GM18498 (cell line): Measurements from ENCODE around the gene TDRD9.
A peak's percentile ranks its signal among the peaks of the same experiment; 100 is the strongest.
"Not testable (repeated sequence)": the region's sequence is repeated elsewhere in the genome, so short reads cannot be mapped to it uniquely, and the experiment has no call there.

Experiments used
- ATAC-seq: cut with Tn5 transposase; IDR thresholded peaks from one replicate; pipeline ENCODE4 v1.9.1; 2021; ENCODE audit warnings: mild to moderate bottlenecking, moderate library complexity; ENCODE audit not compliant: unreplicated experiment

Gene TDRD9

DNA sequence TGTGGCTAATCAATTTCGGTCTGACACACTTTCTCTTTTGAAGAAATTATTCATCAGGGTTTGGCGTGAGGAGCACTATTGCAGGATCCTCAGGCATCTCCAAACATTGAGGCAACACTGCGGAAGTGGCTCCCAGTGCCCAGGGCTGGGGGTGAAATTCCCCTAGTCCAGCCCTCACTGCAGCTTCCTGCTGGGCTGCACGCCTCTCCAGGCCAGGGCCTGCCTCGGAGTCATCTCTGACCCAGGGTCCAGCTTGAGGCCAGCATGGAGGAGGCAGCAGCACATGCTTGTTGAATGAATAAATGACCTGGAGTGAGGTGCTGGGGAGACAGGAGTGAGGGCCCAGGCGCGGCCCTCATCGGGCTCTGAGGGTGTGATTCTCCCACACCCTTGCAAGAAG, 36.0 kb upstream of the TDRD9 start:
- ATAC-seq = no peak

DNA sequence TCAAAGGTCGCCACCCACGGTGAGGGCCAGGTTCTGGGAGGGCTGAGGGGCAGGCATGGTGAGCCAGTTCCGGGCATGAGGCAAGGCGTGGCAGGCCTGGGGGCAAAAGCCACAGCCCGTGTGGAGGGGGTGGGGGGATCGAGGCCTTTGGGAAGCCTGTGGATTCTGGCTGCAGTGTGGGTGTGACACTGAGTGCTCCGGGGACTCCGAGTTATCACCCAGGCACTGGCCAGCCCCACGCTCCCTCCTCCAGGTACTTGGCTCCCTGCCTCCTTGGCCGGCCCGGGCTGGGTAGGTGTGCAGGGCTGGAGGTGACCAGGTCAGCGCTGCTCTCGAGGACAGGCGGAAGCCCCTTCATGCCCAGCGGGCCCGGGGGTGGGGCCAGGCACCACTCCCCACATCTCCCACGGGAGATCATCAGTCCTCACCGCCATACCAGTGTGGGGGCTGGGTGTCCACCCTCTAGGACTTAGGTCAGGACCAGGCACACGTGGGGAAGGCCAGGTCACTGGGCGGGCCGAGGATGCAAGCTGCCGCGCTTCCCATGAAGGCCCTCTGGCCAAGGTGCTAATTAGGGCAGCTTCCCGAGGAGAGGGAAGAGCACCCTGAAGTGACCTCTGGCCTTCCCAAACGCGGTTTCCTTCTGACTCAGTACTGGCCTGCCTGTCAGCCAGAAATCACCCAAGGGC, 34.1 kb upstream of the TDRD9 start:
- no peak for ATAC-seq

DNA sequence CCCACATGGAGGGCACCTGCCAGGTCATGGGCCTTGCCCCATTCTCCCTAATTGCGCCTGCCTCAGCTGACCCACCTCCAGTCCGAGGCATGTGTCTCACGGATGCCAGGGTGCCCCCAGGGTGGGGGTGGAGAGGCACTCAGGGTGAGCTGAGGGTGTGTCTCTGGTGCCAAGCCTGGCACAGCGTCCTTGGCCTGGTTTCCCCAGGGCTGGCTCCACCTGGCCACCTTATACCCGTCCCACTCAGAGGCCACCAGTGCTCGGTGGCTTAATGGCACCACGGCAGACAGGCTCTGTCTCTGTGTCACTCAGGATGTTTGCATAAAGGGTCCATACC, 33.6 kb upstream of the TDRD9 start:
- no peak for ATAC-seq

DNA sequence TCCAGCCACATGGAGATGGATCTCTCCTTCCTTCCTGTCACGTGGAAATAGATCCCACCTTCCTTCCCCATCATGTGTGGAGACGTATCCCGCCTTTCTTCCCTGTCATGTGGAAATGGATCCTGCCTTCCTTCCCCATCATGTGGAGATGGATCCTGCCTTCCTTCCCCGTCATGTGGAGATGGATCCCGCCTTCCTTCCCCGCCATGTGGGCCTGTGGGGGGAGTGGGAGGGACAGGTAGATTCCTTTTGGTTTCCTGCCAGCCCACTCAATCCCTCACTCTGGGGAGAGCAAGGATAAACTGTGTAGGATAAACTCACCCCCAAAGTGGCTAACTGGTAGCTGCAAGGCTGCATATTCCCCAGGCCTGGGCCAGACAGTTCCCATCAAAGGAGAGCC, 31.7 kb upstream of the TDRD9 start:
- ATAC-seq = no peak

DNA sequence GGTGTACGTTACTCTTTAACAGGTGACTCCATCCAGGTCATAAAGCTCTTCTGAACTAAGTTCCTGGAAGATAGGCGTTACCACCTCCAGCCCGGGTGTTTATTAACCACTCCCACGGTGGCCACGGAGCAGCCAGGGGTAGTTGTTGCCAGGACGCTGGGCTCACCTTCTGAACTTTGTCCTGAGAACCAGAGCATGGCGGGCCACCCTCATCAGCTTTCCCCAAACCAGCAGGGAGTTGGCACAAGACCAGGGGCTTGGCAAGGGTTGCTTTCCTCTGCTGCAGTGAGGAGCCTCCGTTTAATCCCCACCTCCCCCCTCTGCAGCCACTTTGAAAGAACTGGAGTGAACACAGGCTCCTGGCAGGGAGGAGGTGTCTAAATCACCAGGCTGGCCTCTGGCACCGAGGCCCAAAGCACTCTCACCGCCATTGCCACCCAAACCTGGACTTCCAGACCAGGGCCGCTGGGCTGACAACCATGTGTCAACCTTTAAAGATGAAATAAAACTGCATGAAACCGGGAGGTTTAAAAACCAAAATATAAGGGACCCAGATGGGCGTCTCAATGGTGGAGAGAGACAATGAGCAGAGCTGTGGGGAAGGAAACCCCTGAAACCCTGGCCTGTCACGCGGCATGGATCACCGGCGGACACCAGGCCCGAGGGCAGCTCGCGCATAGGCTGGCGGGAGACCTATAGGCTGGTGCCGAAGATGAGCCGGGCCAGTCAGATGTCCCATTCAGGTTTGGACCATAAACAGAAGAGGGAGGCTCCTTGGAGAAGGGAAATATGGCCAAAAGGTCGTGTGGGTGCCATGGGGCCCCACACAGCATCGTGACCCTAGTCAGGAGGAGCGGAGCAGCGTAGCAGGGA, 30.9 kb upstream of the TDRD9 start:
- no peak for ATAC-seq

DNA sequence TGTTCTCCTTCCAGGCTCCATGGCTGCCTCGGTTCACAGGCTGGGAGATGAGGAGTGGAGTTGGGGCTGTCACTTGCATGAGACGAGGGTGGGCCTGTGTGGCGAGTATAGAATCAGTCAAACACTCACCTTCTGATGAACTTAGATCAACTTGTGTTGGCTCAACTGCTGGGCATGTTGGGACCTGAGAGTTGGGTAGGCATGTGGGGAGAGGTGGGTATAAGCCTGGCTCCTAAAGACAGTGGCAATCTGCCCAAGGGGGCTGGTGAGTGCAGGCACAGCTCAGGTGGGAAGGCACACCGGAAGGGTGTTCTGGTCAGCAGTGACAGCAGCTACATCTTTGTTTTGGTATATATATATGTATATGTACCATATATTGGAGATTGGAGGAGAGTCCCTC, 30.1 kb upstream of the TDRD9 start:
- no peak for ATAC-seq

DNA sequence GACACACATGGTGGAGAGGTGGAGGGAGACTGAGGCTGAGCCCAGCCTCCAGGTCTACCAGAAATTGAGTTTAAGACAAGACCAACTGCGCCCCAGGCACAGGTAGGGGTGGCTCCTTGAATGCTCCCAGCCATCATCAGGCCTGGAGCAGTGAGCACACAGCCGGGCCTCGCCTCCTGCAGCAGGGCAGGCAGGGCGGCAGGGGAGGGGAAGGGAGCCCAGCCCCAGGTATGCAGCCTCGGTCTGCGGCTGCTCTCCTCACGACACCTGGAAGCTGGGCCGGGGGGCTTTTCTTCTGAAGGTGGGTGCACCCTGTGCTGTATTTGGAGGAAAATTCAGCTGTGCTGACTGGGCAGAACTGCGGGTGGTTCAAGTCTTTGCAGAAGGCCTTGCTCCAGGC, 29.5 kb upstream of the TDRD9 start:
- ATAC-seq = no peak

DNA sequence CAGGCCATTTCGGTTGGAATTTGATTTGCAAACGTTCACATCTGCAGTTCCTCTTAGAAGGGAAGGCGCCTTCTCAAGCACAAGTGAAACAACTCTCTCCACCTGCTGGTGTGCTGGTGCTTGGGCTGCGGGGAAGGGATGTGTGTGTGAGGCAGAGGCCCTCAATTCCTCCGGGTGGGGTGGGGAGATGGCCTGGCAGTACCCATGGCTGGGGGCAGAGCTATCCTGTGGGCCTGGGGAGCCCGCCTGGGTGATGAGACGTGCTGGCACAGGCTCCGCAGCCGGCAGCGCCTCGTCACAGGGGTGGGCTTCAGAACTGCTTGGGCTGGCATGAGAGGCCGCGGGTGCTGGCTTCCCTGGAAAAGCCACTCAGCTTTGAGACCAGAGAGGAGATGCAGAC, 28.9 kb upstream of the TDRD9 start:
- ATAC-seq = no peak

DNA sequence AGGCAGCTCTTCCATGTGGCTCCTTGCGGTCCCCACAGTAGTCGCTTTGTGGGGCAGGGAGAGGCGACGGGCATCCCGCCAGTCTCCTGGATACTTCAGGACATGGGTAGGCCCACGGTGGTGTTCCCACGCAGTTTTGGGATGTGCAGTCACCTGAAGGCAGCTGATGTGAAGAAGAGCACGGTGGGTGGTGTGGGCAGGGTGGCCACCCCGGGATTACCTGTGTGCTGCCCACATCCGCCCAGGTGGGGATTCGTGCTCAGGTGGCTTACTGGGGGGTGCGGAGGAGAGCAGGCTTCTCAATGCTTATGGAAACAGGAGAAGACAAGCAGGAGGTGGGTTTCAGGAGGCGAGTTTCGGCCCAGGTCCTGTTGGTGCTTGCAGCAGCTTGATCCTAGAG, 28.4 kb upstream of the TDRD9 start:
- ATAC-seq = no peak

DNA sequence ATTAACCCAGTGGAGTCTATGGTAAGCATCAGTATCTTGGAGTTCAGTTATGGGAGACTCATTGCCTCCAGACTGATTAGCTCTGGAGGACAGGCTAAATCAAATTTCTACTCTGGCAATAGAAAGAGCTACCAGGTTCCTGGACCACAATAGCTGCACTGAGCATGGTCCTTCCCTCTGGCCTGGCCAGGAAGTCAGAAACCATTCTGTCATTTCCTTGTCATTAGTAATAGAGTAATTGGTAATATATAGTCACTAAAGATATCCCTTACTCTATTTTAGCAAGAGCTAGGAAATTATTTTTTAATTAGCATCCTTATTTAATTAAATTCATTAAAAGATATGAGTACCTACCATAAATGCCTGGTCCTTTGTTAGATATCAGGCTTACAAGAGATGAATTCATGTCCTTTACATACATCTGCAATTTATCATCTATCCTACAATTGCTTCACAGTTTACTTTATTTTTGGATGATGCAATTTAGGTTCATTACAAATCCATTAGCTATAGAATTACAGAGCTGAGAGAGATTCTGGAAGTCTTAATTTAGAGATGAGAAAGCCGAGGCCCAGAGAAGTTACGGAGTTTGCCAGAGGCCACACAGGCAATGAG, 23.7 kb upstream of the TDRD9 start:
- no peak for ATAC-seq

DNA sequence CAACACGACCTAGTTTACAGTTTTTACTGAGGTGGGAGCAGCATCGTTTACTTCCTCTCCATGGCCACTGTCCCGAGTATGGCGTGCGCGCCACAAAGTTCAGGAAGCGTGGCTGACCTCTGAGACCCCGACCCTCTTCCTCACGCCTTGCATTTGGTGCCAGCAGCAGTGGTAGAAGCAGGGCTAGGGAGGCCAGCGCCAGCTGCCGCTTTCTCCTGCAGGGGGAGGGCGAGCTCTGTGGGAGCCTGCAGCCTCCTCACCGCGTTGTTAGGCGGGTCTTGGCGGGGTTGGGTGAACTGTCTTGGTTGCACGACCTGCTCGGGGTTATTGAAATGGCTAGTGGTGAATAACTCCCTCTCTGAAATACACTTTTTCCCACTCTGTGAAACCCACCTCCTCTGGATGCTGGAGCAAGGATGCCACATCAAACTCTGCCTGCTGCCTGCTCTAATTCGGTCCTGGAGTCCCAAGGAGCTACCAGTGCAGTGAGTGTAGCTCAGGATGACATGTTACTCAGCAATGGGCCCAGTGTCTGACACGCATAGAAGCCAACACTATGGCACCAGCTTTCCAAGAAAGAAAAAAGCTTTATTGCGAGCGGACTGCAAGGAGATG, 22.3 kb upstream of the TDRD9 start:
- no peak for ATAC-seq

DNA sequence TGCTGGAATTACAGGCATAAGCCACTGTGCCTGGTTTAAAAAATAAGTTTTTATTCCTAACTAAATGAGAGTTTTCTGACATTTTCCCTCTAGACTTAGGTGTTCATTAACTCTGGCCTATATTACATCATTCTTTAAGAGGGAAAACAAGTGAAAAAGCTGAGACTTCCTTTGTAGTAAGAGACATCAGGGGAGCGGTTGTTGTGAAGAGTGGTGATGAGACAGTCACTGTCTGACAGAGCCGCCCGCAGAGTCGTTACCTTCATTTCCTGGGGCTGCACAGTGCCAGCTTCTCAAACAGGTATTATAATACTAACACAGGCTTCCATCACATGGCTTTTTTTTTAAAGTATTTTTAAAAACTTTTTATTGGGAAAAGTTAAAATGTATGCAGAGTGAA, 19.7 kb upstream of the TDRD9 start:
- no peak for ATAC-seq

DNA sequence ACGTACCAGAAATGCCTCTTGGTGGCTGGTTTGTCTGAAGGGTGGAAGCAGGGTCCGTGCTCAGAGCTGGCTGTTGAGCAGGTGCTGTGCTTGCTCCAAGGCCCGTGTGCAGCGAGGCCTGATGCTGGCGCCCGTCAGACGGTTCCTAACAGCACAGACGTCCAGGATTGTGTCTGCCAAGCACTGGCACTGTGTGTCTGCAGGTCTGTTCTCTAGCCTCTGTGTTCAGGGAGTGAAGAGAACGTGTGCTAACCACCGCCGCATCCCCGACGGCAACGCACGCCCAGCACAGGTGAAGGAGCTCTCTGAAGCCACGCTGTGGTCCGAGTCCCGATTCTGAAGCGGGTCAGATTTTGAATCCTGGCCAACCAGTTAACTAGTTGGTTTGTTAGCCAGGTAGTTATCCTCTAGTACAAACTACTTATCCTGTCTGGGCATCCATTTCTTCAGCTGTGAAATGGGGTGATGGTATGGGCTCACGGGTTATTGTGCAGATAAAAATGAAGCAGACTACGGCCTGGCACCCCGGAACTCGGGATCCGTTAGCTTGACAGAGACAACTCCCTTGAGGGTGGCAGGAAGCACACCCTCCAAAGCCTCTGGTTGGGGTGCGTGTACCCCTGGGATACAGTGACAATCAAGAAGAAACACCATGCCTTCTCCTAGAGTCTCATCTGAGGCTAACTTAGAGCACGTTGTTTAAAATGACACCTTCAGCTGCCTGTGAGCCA, 18.6 kb upstream of the TDRD9 start:
- no peak for ATAC-seq

DNA sequence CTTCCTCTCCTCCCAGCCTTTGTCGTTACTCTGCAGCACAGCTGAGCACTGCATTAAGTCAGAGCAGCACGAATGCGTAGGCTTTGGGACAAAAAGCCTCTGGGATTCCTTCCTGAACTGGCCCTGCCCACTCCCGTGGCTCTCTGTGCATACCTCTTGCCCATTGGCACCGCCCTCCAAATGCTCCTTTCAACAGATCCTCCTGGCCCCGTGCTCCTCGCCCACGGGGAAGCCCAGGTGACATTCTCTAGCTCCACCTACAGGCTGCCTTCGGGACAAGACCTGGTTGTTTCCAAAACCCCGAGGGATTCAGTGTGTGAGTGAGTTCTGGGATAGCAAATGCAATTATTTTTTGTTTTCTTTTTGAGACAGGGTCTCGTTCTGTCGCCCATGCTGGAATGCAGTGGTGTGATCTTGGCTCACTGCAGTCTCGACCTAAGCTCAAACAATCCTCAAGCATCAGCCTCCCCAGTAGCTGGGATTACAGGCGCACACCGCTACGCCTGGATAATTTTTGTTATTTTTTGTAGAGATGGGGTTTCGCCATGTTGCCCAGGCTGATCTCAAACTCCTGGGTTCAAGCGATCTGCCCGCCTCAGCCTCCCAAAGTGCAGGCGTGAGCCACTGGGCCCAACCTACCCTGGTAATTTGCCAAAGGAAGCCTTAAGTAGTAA, 17.9 kb upstream of the TDRD9 start:
- ATAC-seq = no peak

DNA sequence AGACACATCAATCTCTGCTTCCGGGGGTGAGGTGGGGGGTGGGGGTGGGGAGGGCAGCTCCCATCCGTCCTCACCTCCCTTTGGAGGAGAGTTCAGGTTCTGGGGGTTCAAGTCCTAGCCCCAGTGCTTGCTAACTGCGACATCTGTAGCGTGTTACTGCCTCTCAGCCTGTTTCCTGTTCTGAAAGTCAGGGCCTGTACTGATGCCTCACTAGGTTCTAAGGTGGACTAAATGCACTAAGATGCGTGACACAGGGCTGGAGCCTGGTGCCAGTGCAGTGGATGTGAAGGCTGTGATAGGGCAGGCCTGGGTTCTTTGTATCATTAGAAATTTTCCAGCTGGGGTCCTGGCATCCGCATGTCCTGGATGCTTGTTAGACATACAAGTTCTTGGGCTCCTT, 17.3 kb upstream of the TDRD9 start:
- ATAC-seq = no peak

DNA sequence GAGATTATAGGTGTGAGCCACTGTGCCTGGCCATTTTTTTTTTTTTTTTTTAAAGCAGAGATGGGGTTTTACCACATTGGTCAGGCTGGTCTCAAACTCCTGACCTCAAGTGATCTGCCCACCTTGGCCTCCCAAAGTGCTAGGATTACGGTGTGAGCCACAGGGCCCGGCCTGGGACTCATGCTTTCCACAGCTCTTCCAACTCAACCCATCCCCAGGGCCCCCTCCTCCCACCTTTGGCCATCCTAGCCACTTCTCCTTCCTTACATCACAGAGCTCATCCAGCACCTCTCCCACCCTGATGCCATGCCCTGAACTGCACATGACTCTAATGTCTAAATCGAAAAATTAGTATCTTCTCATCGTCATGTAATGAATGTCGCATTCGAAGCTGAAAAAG, 12.6 kb upstream of the TDRD9 start:
- ATAC-seq = no peak

DNA sequence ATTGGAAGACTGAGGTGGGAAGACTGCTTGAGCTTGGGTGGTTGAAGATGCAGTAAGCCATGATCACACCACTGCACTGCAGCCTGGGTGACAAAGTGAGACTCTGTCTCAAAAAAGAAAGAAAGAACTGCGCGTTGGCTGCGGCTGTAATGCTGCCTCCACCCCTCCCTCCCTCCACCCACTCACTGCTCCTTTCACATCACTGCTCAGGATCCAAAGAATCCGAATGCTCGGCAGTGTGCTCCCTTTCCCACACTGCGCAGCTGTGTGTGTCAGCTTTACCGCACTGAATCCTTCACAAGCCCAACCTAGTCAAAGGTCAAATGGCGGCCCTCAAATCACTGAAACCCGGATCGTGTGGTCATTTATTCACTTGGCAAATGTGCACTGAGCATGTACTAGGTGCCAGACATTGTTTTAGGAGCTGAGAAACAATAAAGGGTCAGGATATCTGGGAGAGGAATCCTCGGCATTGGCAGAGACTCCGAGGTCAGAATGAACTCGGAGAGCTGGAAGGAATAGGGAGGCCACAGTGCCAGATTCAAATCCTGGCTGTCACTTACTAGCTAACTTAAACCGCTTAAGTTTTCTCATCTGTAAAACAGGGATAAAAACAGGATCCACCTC, 11.5 kb upstream of the TDRD9 start:
- ATAC-seq = no peak

DNA sequence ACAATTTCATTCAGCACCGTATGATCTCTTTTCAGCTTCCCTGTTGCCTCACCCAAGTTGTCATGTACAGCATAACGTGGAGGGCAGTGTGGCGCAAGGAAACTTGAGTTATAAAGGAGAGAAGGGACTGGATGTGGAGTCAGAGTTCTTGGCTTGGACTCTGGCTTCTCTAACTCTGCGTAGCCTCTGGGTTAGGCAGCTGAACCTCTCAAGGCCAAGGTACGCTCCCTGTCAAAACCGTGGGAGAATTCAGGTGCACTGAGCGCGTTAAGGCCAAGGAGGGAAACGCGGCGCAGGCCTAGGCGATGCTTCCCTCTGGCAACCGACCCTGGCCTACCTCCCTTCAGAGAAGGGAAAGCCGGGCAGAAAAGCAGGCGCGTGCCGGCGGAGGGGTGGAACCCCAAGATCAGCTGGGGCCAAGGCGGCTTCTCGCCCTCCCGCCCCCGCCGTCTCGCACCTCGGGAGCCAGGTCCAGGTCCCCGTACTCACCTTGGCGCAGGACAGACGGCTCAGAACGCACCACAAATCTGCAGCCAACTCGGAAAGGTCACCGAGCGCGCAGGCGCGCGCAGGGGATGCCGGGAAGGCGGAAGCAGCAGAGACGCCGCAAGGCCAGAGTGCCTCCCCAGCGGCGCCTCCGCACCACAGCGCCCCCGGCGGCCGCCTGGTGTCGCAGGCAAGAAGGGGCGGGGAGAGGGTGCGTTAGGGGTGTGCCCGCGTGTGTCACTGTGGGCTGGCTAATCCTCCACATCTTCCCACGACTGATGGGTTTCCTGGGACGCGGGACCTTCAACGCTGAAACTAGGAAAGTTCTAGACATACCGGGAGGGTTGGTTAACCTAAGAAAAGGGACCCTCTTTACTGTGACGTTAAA, 7.0 kb upstream of the TDRD9 start:
- peak; percentile 96 for ATAC-seq

DNA sequence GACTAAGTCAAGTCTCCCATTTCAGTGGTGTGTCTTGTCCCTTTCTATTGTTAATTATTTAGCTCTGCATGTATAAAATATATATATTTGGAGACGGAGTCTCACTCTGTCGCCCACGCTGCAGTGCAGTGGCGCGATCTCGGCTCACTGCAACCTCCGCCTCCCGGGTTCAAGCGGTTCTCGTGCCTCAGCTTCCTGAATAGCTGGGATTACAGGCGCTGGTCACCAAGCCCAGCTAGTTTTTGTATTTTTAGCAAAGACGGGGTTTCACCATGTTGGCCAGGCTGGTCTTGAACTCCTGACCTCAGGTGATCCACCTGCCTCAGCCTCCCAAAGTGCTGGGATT, 6.4 kb upstream of the TDRD9 start:
- not testable (repeated sequence) for ATAC-seq
